PC-3 (cell line): ENCODE results near the gene TOX3. TPM values are rescaled to one million over a fixed set of nuclear protein-coding genes. Genes with fewer than 3 reads are reported as not detected.

ENCODE experiments used
- ATAC-seq: fragments of 200-7000 bp; cut with Tn5 transposase; 2 replicates; pipeline ENCODE4 v1.9.1; 2020; ENCODE audit warnings: mild to moderate bottlenecking, moderate library complexity
- BruUV-seq: library from RNA; stranded (reverse); fragments of 400-500 nt; replicated peaks from 2 replicates; lab custom pipeline; 2021; lab: Mats Ljungman, UMichigan
- CTCF ChIA-PET: fragments of 300-600 bp; sonication (Branson Sonifier 250); formaldehyde crosslinking; loops from one replicate; lab custom pipeline; 2022; ENCODE audit warnings: antibody characterized with exemption; lab: Charles Lee
- POLR2A ChIA-PET: fragments of 300-600 bp; sonication (Branson Sonifier 250); formaldehyde crosslinking; loops from one replicate; lab custom pipeline; 2022; ENCODE audit warnings: antibody characterized with exemption; ENCODE audit not compliant: unreplicated experiment; lab: Charles Lee
- DNase-seq: peaks from one replicate; pipeline ENCODE4 v3.0.0-alpha.2; 2015
- H2AFZ ChIP-seq: fragments of 300-600 bp; sonication (generic); 2 replicates; pipeline ENCODE4 v1.6.0; 2016; ENCODE audit warnings: antibody characterized with exemption, low read length
- H3F3A ChIP-seq: fragments of 300-600 bp; sonication (generic); one replicate; pipeline ENCODE4 v1.6.0; 2017; ENCODE audit warnings: antibody characterized with exemption, low read length, control low read depth, mild to moderate bottlenecking; ENCODE audit not compliant: unreplicated experiment
- H3K27ac ChIP-seq: fragments of 300-600 bp; sonication (generic); 2 replicates; pipeline ENCODE4 v1.5.1; 2016; ENCODE audit warnings: mild to moderate bottlenecking, low read length
- H3K27me3 ChIP-seq: fragments of 300-600 bp; sonication (generic); 2 replicates; pipeline ENCODE4 v1.6.1; 2016; ENCODE audit warnings: low read length, mixed read lengths
- H3K36me3 ChIP-seq: fragments of 300-600 bp; sonication (generic); 2 replicates; pipeline ENCODE4 v1.6.1; 2016; ENCODE audit warnings: low read depth, mixed run types, low read length, mixed read lengths
- H3K4me1 ChIP-seq: fragments of 300-600 bp; sonication (generic); 2 replicates; pipeline ENCODE4 v1.5.1; 2016; ENCODE audit warnings: low read length; ENCODE audit not compliant: insufficient read depth
- H3K4me2 ChIP-seq: fragments of 300-600 bp; sonication (generic); 2 replicates; pipeline ENCODE4 v1.6.0; 2016; ENCODE audit warnings: low read length
- H3K4me3 ChIP-seq: fragments of 300-600 bp; sonication (generic); 2 replicates; pipeline ENCODE4 v1.5.1; 2016; ENCODE audit warnings: mild to moderate bottlenecking, low read length, mixed read lengths
- H3K79me2 ChIP-seq: fragments of 300-600 bp; sonication (generic); 2 replicates; pipeline ENCODE4 v1.6.1; 2017; ENCODE audit warnings: low read length, mixed read lengths
- H3K9ac ChIP-seq: fragments of 300-600 bp; sonication (generic); 2 replicates; pipeline ENCODE4 v1.6.0; 2016; ENCODE audit warnings: mild to moderate bottlenecking, low read length
- H3K9me2 ChIP-seq: fragments of 300-600 bp; sonication (generic); replicated peaks from 2 replicates; pipeline ENCODE4 v1.6.1; 2016; ENCODE audit warnings: mixed run types, low read length, mixed read lengths
- H3K9me3 ChIP-seq: fragments of 300-600 bp; sonication (generic); 2 replicates; pipeline ENCODE4 v1.6.1; 2016; ENCODE audit warnings: low read length, mixed read lengths
- H4K20me1 ChIP-seq: fragments of 300-600 bp; sonication (generic); 2 replicates; pipeline ENCODE4 v1.6.1; 2016; ENCODE audit warnings: low read length, mixed read lengths
- EZH2 ChIP-seq: fragments of 300-600 bp; sonication (generic); IDR thresholded peaks from one replicate; pipeline ENCODE4 v1.6.1; 2017; ENCODE audit warnings: antibody characterized with exemption, mild to moderate bottlenecking, low read length; ENCODE audit not compliant: unreplicated experiment
- EZH2phosphoT487 ChIP-seq: fragments of 300-600 bp; sonication (generic); IDR thresholded peaks from 2 replicates; pipeline ENCODE4 v1.6.1; 2018; ENCODE audit warnings: mild to moderate bottlenecking, antibody characterized with exemption, low read length, borderline replicate concordance
- intact Hi-C: fragments of 100-400 bp; cut with micrococcal nuclease; formaldehyde crosslinking; loops from 2 replicates; pipeline ENCODE4 v1.9.0; 2023
- total RNA-seq: library from RNA; depleted of rRNA; stranded (reverse); fragments of >200 nt; gene quantifications from 2 replicates; pipeline ENCODE4 v1.2.3, GENCODE V29; 2014
- TF ChIP-seq, protein P1 (sequence below): fragments of 300-600 bp; sonication (generic); conservative IDR thresholded peaks from 2 replicates; pipeline ENCODE4 v1.5.1; 2017; ENCODE audit warnings: antibody characterized with exemption, low read depth, mild to moderate bottlenecking, low read length

The TOX3 gene
- total RNA-seq, 1 experiment from 2014 or later: not detected

GRCh38 chr16:52451971-52452421 is 94.9 kb downstream of the TOX3 start:
- ATAC-seq (no peak), DNase-seq (no peak)
- Histone ChIP-seq H3K9me3 (no peaks in the 10 kb centered on the region), H4K20me1 (no peaks in the 10 kb centered on the region), H2AFZ (no peak overlapping the region), H3K27me3 (no peaks in the 10 kb centered on the region), H3K79me2 (no peaks in the 10 kb centered on the region), H3K9ac (no peak overlapping the region), H3K9me2 (no peaks in the 10 kb centered on the region), H3K27ac (no peak overlapping the region), H3K4me3 (no peak overlapping the region), H3K36me3 (no peaks in the 10 kb centered on the region), H3K4me2 (no peak overlapping the region), H3F3A (no peaks in the 10 kb centered on the region), H3K4me1 (no peaks in the 10 kb centered on the region)
- BruUV-seq: no TSS peak
- no peak for TF ChIP-seq EZH2
- TF ChIP-seq EZH2phosphoT487: no peak
- TF ChIP-seq, protein P1, sequence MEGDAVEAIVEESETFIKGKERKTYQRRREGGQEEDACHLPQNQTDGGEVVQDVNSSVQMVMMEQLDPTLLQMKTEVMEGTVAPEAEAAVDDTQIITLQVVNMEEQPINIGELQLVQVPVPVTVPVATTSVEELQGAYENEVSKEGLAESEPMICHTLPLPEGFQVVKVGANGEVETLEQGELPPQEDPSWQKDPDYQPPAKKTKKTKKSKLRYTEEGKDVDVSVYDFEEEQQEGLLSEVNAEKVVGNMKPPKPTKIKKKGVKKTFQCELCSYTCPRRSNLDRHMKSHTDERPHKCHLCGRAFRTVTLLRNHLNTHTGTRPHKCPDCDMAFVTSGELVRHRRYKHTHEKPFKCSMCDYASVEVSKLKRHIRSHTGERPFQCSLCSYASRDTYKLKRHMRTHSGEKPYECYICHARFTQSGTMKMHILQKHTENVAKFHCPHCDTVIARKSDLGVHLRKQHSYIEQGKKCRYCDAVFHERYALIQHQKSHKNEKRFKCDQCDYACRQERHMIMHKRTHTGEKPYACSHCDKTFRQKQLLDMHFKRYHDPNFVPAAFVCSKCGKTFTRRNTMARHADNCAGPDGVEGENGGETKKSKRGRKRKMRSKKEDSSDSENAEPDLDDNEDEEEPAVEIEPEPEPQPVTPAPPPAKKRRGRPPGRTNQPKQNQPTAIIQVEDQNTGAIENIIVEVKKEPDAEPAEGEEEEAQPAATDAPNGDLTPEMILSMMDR: no peak
- CTCF ChIA-PET: no interaction called here
- POLR2A ChIA-PET: no interaction called here
- intact Hi-C loops: no loop called here

- POLR2A ChIA-PET: no interaction called here
- H3K27me3 ChIP-seq: no peaks in the 10 kb centered on the region
- intact Hi-C loops: no loop called here
- H3K36me3 ChIP-seq: no peaks in the 10 kb centered on the region
- CTCF ChIA-PET: no interaction called here
- no peaks in the 10 kb centered on the region for H3K79me2 ChIP-seq
- H3K4me2 ChIP-seq: no peak overlapping the region
- ATAC-seq: no peak
- H3F3A ChIP-seq: no peaks in the 10 kb centered on the region
- BruUV-seq: no TSS peak
- H3K9me2 ChIP-seq: no peaks in the 10 kb centered on the region
- H3K9ac ChIP-seq: no peak overlapping the region
- H4K20me1 ChIP-seq: no peaks in the 10 kb centered on the region
- no peak overlapping the region for H3K4me3 ChIP-seq
- no peak for DNase-seq
- no peaks in the 10 kb centered on the region for H3K9me3 ChIP-seq
- TF ChIP-seq EZH2 (no peak), EZH2phosphoT487 (no peak)
- TF ChIP-seq, protein P1: no peak
- no peaks in the 10 kb centered on the region for H3K4me1 ChIP-seq
- no peak overlapping the region for H3K27ac ChIP-seq
- no peak overlapping the region for H2AFZ ChIP-seq
Observed at GRCh38 chr16:52450916-52451315, 96.0 kb downstream of the TOX3 start.

DNA sequence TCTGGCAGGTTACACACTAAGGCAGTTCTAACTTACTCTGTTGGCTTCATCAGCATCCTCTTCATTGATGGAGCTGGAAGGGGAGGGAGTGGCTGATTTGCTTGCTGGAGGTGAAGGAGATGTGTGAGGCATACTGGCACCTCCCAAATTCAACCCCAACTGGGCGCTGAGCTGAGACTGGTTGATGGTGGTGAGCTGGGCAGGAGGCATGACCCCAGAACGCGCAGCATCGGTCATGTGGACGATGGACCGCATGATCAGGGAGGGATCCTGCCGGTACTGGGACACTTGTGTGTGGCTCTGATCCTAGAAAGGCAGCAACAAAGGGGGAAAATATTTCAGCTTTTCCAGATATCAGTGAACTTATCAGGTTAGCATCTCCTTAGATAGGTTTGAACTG is 96.7 kb downstream of the TOX3 start:
- H3K27ac ChIP-seq: no peak overlapping the region
- no peak for TF ChIP-seq EZH2
- no peaks in the 10 kb centered on the region for H3F3A ChIP-seq
- H3K36me3 ChIP-seq: no peaks in the 10 kb centered on the region
- H3K27me3 ChIP-seq: no peaks in the 10 kb centered on the region
- H3K4me3 ChIP-seq: no peak overlapping the region
- H3K9me3 ChIP-seq: no peaks in the 10 kb centered on the region
- ChIA-PET CTCF (no interaction called here), POLR2A (no interaction called here)
- DNase-seq (no peak), ATAC-seq (no peak)
- no peaks in the 10 kb centered on the region for H3K9me2 ChIP-seq
- H4K20me1 ChIP-seq: no peaks in the 10 kb centered on the region
- H2AFZ ChIP-seq: no peak overlapping the region
- H3K4me2 ChIP-seq: no peak overlapping the region
- H3K4me1 ChIP-seq: no peaks in the 10 kb centered on the region
- no TSS peak for BruUV-seq
- intact Hi-C loops: no loop called here
- H3K9ac ChIP-seq: no peak overlapping the region
- no peaks in the 10 kb centered on the region for H3K79me2 ChIP-seq
